Mesendoderm (in vitro differentiated cells): ENCODE measurements around the gene BLM.
"Not testable (repeated sequence)": the region's sequence is repeated elsewhere in the genome, so short reads cannot be mapped to it uniquely, and the experiment has no call there.

Experiments
- DNase-seq: peaks from one replicate; pipeline ENCODE4 v3.0.0; 2013
- H2AK5ac ChIP-seq: 2 replicates; pipeline ENCODE4 v1.6.1; 2013; ENCODE audit warnings: low read length, inconsistent platforms
- H2BK120ac ChIP-seq: 2 replicates; pipeline ENCODE4 v1.6.1; 2013; ENCODE audit warnings: low read depth, mild to moderate bottlenecking, low read length, moderate library complexity, mixed read lengths
- H2BK15ac ChIP-seq: replicated peaks from 2 replicates; pipeline ENCODE4 v1.6.1; 2013; ENCODE audit warnings: low read depth, mild to moderate bottlenecking, moderate library complexity
- H2BK5ac ChIP-seq: 2 replicates; pipeline ENCODE4 v1.6.1; 2013; ENCODE audit warnings: low read length, inconsistent platforms
- H3K18ac ChIP-seq: 2 replicates; pipeline ENCODE4 v1.6.1; 2013; ENCODE audit warnings: mild to moderate bottlenecking, low read length, mixed read lengths
- H3K23ac ChIP-seq: one replicate; pipeline ENCODE4 v1.6.1; 2013; ENCODE audit warnings: low read length
- H3K27ac ChIP-seq: 2 replicates; pipeline ENCODE4 v1.5.1; 2013; ENCODE audit warnings: low read depth, mild to moderate bottlenecking, inconsistent platforms, low read length, moderate library complexity
- H3K27me3 ChIP-seq: 2 replicates; pipeline ENCODE4 v1.6.1; 2013; ENCODE audit warnings: low read length, control low read depth, mild to moderate bottlenecking, inconsistent platforms; ENCODE audit not compliant: insufficient read depth, poor library complexity
- H3K36me3 ChIP-seq: 2 replicates; pipeline ENCODE4 v1.6.1; 2013; ENCODE audit warnings: low read length, inconsistent platforms; ENCODE audit not compliant: control insufficient read depth, insufficient read depth
- H3K4ac ChIP-seq: one replicate; pipeline ENCODE4 v1.6.1; 2013; ENCODE audit warnings: low read depth, mild to moderate bottlenecking, low read length, moderate library complexity
- H3K4me1 ChIP-seq: 2 replicates; pipeline ENCODE4 v1.6.1; 2013; ENCODE audit warnings: low read depth, low read length, inconsistent platforms; ENCODE audit not compliant: control insufficient read depth
- H3K4me2 ChIP-seq: 2 replicates; pipeline ENCODE4 v1.6.1; 2013; ENCODE audit warnings: low read length
- H3K4me3 ChIP-seq: 2 replicates; pipeline ENCODE4 v1.5.1; 2013; ENCODE audit warnings: mild to moderate bottlenecking, low read length
- H3K56ac ChIP-seq: one replicate; pipeline ENCODE4 v1.6.1; 2013; ENCODE audit warnings: low read length
- H3K79me1 ChIP-seq: 2 replicates; pipeline ENCODE4 v1.6.1; 2013; ENCODE audit warnings: low read length, inconsistent platforms
- H3K79me2 ChIP-seq: 2 replicates; pipeline ENCODE4 v1.6.1; 2013; ENCODE audit warnings: mild to moderate bottlenecking, low read length; ENCODE audit not compliant: control insufficient read depth, insufficient read depth
- H3K9ac ChIP-seq: 2 replicates; pipeline ENCODE4 v1.6.1; 2013; ENCODE audit warnings: low read length, inconsistent platforms
- H4K5ac ChIP-seq: one replicate; pipeline ENCODE4 v1.6.1; 2013; ENCODE audit warnings: low read length
- H4K8ac ChIP-seq: one replicate; pipeline ENCODE4 v1.6.1; 2013; ENCODE audit warnings: low read depth, mild to moderate bottlenecking, control low read depth, low read length, moderate library complexity
- WGBS: extraction: QIAGEN DNeasy Blood & Tissue Kit; methylation state at CpG from one replicate; pipeline ENCODE4 v1.1.7; 2013; ENCODE audit warnings: low lambda C conversion rate, missing lambda C conversion rate; ENCODE audit not compliant: insufficient coverage; ENCODE audit errors: extremely low coverage; 5-methylcytosine and 5-hydroxymethylcytosine counted together

The BLM gene

GRCh38 chr15:90822204-90822955, 105.2 kb downstream of the BLM start:
- H2AK5ac ChIP-seq, result no peak overlapping the region
- no peak overlapping the region for H4K5ac ChIP-seq
- H3K4me3 ChIP-seq, result no peak overlapping the region
- H3K4me1 ChIP-seq, result no peaks in the 10 kb centered on the region
- H2BK120ac ChIP-seq, result no peak overlapping the region
- no peaks in the 10 kb centered on the region for H3K36me3 ChIP-seq
- no peaks in the 10 kb centered on the region for H3K27me3 ChIP-seq
- no peaks in the 10 kb centered on the region for H3K79me2 ChIP-seq
- no peak overlapping the region for H3K4me2 ChIP-seq
- no peak overlapping the region for H3K56ac ChIP-seq
- WGBS, result no CpG with 5 or more reads among the region's 8 CpGs
- DNase-seq, result no peak
- H3K4ac ChIP-seq, result no peak overlapping the region
- H3K18ac ChIP-seq, result no peak overlapping the region
- no peak overlapping the region for H3K23ac ChIP-seq
- H3K79me1 ChIP-seq, result no peaks in the 10 kb centered on the region
- no peak overlapping the region for H4K8ac ChIP-seq
- H3K9ac ChIP-seq, result no peak overlapping the region
- no peak overlapping the region for H2BK5ac ChIP-seq
- no peak overlapping the region for H2BK15ac ChIP-seq
- H3K27ac ChIP-seq, result no peak overlapping the region

- Histone ChIP-seq H3K27me3 (no peaks in the 10 kb centered on the region), H3K4me2 (no peak overlapping the region), H3K4ac (no peak overlapping the region), H3K4me3 (no peak overlapping the region), H3K56ac (no peak overlapping the region), H4K8ac (no peak overlapping the region), H2BK15ac (no peak overlapping the region), H3K79me1 (no peaks in the 10 kb centered on the region), H3K36me3 (no peaks in the 10 kb centered on the region), H2BK5ac (no peak overlapping the region), H4K5ac (no peak overlapping the region), H2BK120ac (no peak overlapping the region), H3K79me2 (no peaks in the 10 kb centered on the region), H3K27ac (no peak overlapping the region), H3K23ac (no peak overlapping the region), H3K9ac (no peak overlapping the region), H3K18ac (no peak overlapping the region), H3K4me1 (no peaks in the 10 kb centered on the region), H2AK5ac (no peak overlapping the region)
- no CpG with 5 or more reads among the region's 7 CpGs for WGBS
- no peak for DNase-seq
Observed at GRCh38 chr15:90823455-90823974, 106.4 kb downstream of the BLM start.

GRCh38 chr15:90825115-90825899, 108.2 kb downstream of the BLM start:
- not testable (repeated sequence) for H3K4me3 ChIP-seq, H3K23ac ChIP-seq, H3K79me1 ChIP-seq, H3K4me2 ChIP-seq, H2BK15ac ChIP-seq, H2AK5ac ChIP-seq, H3K4ac ChIP-seq, H4K5ac ChIP-seq, H4K8ac ChIP-seq, H3K4me1 ChIP-seq, H2BK120ac ChIP-seq, H3K27ac ChIP-seq, DNase-seq, H3K27me3 ChIP-seq, H3K18ac ChIP-seq, H2BK5ac ChIP-seq, H3K36me3 ChIP-seq, H3K9ac ChIP-seq, H3K79me2 ChIP-seq, H3K56ac ChIP-seq
- WGBS, result no CpG with 5 or more reads among the region's 49 CpGs

- H3K27ac ChIP-seq, H3K4me3 ChIP-seq, H3K18ac ChIP-seq, H2BK5ac ChIP-seq, H3K79me2 ChIP-seq, H3K56ac ChIP-seq, H3K4ac ChIP-seq, H3K23ac ChIP-seq, H2BK15ac ChIP-seq, H2AK5ac ChIP-seq, H3K36me3 ChIP-seq, H4K5ac ChIP-seq, DNase-seq, H3K4me1 ChIP-seq, H3K27me3 ChIP-seq, H2BK120ac ChIP-seq, H3K4me2 ChIP-seq, H3K79me1 ChIP-seq, H3K9ac ChIP-seq, H4K8ac ChIP-seq: not testable (repeated sequence)
- WGBS, result no CpG with 5 or more reads among the region's 26 CpGs
Observed at GRCh38 chr15:90826206-90826885, 109.2 kb downstream of the BLM start.

GRCh38 chr15:90826886-90827435, 109.8 kb downstream of the BLM start:
- no peak overlapping the region for H4K5ac ChIP-seq
- no CpG with 5 or more reads among the region's 20 CpGs for WGBS

More at GRCh38 chr15:90826886-90827435, 109.8 kb downstream of the BLM start:
- Histone ChIP-seq H3K27me3 (no peaks in the 10 kb centered on the region), H2BK5ac (no peak overlapping the region), H3K4me2 (no peak overlapping the region), H2BK15ac (no peak overlapping the region), H3K4me3 (no peak overlapping the region), H3K79me1 (no peaks in the 10 kb centered on the region), H3K27ac (no peak overlapping the region), H4K8ac (no peak overlapping the region), H3K36me3 (no peaks in the 10 kb centered on the region), H2BK120ac (no peak overlapping the region), H3K18ac (no peak overlapping the region), H3K79me2 (no peaks in the 10 kb centered on the region), H3K56ac (no peak overlapping the region), H3K23ac (no peak overlapping the region), H2AK5ac (no peak overlapping the region), H3K4me1 (no peaks in the 10 kb centered on the region), H3K9ac (no peak overlapping the region), H3K4ac (no peak overlapping the region)
- no peak for DNase-seq
